Panc1 (cell line): ENCODE measurements around the gene FRMD1.

Experiments
- CTCF ChIP-seq: fragments of 450-650 bp; IDR thresholded peaks from 2 replicates; pipeline ENCODE4 v1.5.1; 2017; ENCODE audit warnings: mild to moderate bottlenecking
- POLR2AphosphoS5 ChIP-seq: IDR thresholded peaks from 2 replicates; pipeline ENCODE4 v1.6.1; 2012; ENCODE audit warnings: mild to moderate bottlenecking, low read depth, low read length, moderate library complexity
- REST ChIP-seq, 2 experiments: IDR thresholded peaks; 2 replicates each; pipeline ENCODE4 v1.6.1; 2011 to 2012; ENCODE audit warnings: low read depth in 2 of 2, control low read depth in 1 of 2, low read length in 1 of 2, mild to moderate bottlenecking in 1 of 2, moderate library complexity in 1 of 2; ENCODE audit not compliant: insufficient read depth in 1 of 2
- SIN3A ChIP-seq: IDR thresholded peaks from 2 replicates; pipeline ENCODE4 v1.6.1; 2012; ENCODE audit warnings: low read depth, mild to moderate bottlenecking, low read length, moderate library complexity, borderline replicate concordance; ENCODE audit not compliant: insufficient read depth
- TCF7L2 ChIP-seq: IDR thresholded peaks from 2 replicates; pipeline ENCODE4 v1.6.1; 2011; ENCODE audit warnings: mild to moderate bottlenecking, low read depth, low read length, inconsistent platforms

GRCh38 chr6:168093071-168093505, 14.1 kb upstream of the FRMD1 start:
- TF ChIP-seq CTCF (no peak), REST (IDR thresholded peaks at IDR 0.05; ENCODE audit: insufficient read depth in 1 of 2, low read depth in 2 of 2, low read length in 1 of 2) (no peak), TCF7L2 (no peak), SIN3A (no peak), POLR2AphosphoS5 (no peak)
